A673 (cell line): ENCODE results near the gene MAG. TPM values are rescaled to one million over a fixed set of nuclear protein-coding genes. Genes with fewer than 3 reads are reported as not detected.
"Not testable (repeated sequence)": the region's sequence is repeated elsewhere in the genome, so short reads cannot be mapped to it uniquely, and the experiment has no call there.

Experiments
- BruUV-seq: library from RNA; stranded (reverse); fragments of 400-500 nt; replicated peaks from 2 replicates; lab custom pipeline; 2021; lab: Mats Ljungman, UMichigan
- CTCF ChIA-PET: fragments of 300-600 bp; sonication (Branson Sonifier 250); formaldehyde crosslinking; loops from one replicate; lab custom pipeline; 2022; ENCODE audit warnings: antibody characterized with exemption; lab: Charles Lee
- POLR2A ChIA-PET: fragments of 300-600 bp; sonication (Branson Sonifier 250); formaldehyde crosslinking; loops from one replicate; lab custom pipeline; 2022; ENCODE audit warnings: antibody characterized with exemption; ENCODE audit not compliant: low non-redundant PET; lab: Charles Lee
- DNase-seq: peaks from one replicate; pipeline ENCODE4 v3.0.0-alpha.2; 2015; ENCODE audit warnings: low spot score
- H3K27ac ChIP-seq: fragments of 200-600 bp; sonication (generic); 2 replicates; pipeline ENCODE4 v1.5.1; 2016; ENCODE audit warnings: mixed run types, low read depth, mild to moderate bottlenecking, mixed read lengths, antibody characterized with exemption, low read length; ENCODE audit not compliant: poor library complexity, severe bottlenecking
- H3K27me3 ChIP-seq: fragments of 200-600 bp; sonication (generic); replicated peaks from 2 replicates; pipeline ENCODE4 v1.6.1; 2017; ENCODE audit warnings: mixed run types, low read depth, mild to moderate bottlenecking, mixed read lengths, antibody characterized with exemption, low read length; ENCODE audit not compliant: insufficient read depth, poor library complexity
- H3K36me3 ChIP-seq: fragments of 200-600 bp; sonication (generic); 2 replicates; pipeline ENCODE4 v1.6.1; 2016; ENCODE audit warnings: mixed run types, mild to moderate bottlenecking, mixed read lengths, antibody characterized with exemption, low read length; ENCODE audit not compliant: insufficient read depth, poor library complexity, severe bottlenecking
- H3K4me1 ChIP-seq: fragments of 200-600 bp; sonication (generic); 2 replicates; pipeline ENCODE4 v1.6.1; 2017; ENCODE audit warnings: mixed run types, mild to moderate bottlenecking, mixed read lengths, antibody characterized with exemption, low read length; ENCODE audit not compliant: insufficient read depth, poor library complexity, severe bottlenecking
- H3K4me3 ChIP-seq: fragments of 200-600 bp; sonication (generic); 2 replicates; pipeline ENCODE4 v1.5.1; 2016; ENCODE audit warnings: low read depth, mixed run types, mild to moderate bottlenecking, mixed read lengths, low read length; ENCODE audit not compliant: poor library complexity, severe bottlenecking
- H3K9me3 ChIP-seq: fragments of 200-600 bp; sonication (generic); 2 replicates; pipeline ENCODE4 v1.6.1; 2016; ENCODE audit warnings: mixed run types, low read depth, mild to moderate bottlenecking, mixed read lengths, antibody characterized with exemption, low read length; ENCODE audit not compliant: poor library complexity, severe bottlenecking
- EZH2 ChIP-seq: fragments of 200-600 bp; sonication (generic); IDR thresholded peaks from 2 replicates; pipeline ENCODE4 v1.6.1; 2017; ENCODE audit warnings: borderline replicate concordance, low read depth, mild to moderate bottlenecking, mixed read lengths, antibody characterized with exemption, low read length; ENCODE audit not compliant: poor library complexity, severe bottlenecking
- intact Hi-C: fragments of 100-400 bp; cut with micrococcal nuclease; formaldehyde crosslinking; loops from one replicate; pipeline ENCODE4 v1.10.0; 2022; ENCODE audit not compliant: unreplicated experiment
- total RNA-seq: library from RNA; stranded (reverse); gene quantifications from 2 replicates; pipeline ENCODE4 v1.2.3, GENCODE V29; 2021
- TF ChIP-seq, protein P1 (sequence below): fragments of 300-800, 200-600 bp; sonication (generic); conservative IDR thresholded peaks from 2 replicates; pipeline ENCODE4 v1.5.1; 2017; ENCODE audit warnings: low read depth, mild to moderate bottlenecking, antibody characterized with exemption, low read length, moderate library complexity, mixed read lengths

MAG gene
- total RNA-seq, 1 experiment from 2014 or later, result not detected

DNA sequence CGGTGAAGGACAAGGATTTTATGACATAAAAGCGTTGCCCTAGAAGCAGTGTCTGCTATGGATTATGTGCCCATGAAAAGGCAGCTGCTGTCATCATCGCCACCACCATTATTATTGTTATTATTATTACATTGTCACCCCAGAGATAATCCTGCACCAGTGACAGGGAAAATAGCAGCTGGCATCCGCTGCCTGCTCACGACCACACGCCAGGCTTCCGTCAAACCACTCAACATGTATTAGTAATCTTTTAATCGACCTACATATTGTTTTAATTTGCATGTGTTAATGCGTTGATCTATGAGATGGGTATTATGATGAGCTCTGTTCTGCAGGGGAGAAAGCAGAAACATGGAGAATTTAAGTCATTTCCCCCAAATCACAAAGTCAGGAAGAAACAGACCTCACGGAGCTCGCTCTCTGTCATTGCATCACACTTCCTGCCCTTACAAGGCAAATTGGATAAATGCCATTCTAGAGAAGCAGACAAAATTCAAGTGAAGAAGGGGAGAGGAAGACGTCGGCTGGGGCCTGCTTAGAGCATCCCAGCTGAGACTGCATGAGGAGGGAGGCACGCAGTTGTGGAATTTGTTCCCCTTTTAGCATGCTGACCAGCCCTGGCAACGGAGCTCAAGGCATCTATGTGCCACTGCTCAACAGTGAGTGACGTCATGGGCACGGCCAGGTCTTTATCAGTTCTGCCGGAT is 66.1 kb downstream of the MAG start, which contains the start of gene FFAR3:
FFAR3 (plus strand) TSS at position 594 of the 707 bp plus-strand sequence. CDS start 431 bp downstream, outside the sequence.
- H3K9me3 ChIP-seq, result no peaks in the 10 kb centered on the region
- DNase-seq, result peak; percentile 88
- ChIA-PET CTCF (interaction anchor here (0.8 to 1.3 kb wide), 3 partner anchors 18 to 152 kb away, joined by 3 read pairs; no protein-coding TSS in a partner anchor), POLR2A (no interaction called here)
- TF ChIP-seq, protein P1, sequence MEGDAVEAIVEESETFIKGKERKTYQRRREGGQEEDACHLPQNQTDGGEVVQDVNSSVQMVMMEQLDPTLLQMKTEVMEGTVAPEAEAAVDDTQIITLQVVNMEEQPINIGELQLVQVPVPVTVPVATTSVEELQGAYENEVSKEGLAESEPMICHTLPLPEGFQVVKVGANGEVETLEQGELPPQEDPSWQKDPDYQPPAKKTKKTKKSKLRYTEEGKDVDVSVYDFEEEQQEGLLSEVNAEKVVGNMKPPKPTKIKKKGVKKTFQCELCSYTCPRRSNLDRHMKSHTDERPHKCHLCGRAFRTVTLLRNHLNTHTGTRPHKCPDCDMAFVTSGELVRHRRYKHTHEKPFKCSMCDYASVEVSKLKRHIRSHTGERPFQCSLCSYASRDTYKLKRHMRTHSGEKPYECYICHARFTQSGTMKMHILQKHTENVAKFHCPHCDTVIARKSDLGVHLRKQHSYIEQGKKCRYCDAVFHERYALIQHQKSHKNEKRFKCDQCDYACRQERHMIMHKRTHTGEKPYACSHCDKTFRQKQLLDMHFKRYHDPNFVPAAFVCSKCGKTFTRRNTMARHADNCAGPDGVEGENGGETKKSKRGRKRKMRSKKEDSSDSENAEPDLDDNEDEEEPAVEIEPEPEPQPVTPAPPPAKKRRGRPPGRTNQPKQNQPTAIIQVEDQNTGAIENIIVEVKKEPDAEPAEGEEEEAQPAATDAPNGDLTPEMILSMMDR, result no peak
- no peak for TF ChIP-seq EZH2
- no peaks in the 10 kb centered on the region for H3K36me3 ChIP-seq
- no TSS peak for BruUV-seq
- H3K4me3 ChIP-seq, result no peak within 1 kb of the TSS
- intact Hi-C loops, result loop anchor here (10.0 kb wide), 1 partner anchor 287 kb away; the partner anchor contains the start of genes COX6B1 and ETV2
- H3K27me3 ChIP-seq, result no peaks in the 10 kb centered on the region
- peaks cover 27% of the 10 kb centered on the region for H3K4me1 ChIP-seq
- H3K27ac ChIP-seq, result peak within 1 kb of the TSS; percentile 58

DNA sequence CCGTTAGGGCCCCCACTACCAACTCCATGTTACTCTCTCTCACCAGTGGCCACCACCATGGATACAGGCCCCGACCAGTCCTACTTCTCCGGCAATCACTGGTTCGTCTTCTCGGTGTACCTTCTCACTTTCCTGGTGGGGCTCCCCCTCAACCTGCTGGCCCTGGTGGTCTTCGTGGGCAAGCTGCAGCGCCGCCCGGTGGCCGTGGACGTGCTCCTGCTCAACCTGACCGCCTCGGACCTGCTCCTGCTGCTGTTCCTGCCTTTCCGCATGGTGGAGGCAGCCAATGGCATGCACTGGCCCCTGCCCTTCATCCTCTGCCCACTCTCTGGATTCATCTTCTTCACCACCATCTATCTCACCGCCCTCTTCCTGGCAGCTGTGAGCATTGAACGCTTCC is 66.9 kb downstream of the MAG start:
- H3K36me3 ChIP-seq, POLR2A ChIA-PET, H3K27ac ChIP-seq, CTCF ChIA-PET, BruUV-seq, H3K4me3 ChIP-seq, H3K9me3 ChIP-seq, DNase-seq, H3K27me3 ChIP-seq: not testable (repeated sequence)
- intact Hi-C loops, result loop anchor here (10.0 kb wide), 1 partner anchor 286 kb away; the partner anchor contains the start of genes COX6B1 and ETV2
- peaks cover 21% of the 10 kb centered on the region for H3K4me1 ChIP-seq

DNA sequence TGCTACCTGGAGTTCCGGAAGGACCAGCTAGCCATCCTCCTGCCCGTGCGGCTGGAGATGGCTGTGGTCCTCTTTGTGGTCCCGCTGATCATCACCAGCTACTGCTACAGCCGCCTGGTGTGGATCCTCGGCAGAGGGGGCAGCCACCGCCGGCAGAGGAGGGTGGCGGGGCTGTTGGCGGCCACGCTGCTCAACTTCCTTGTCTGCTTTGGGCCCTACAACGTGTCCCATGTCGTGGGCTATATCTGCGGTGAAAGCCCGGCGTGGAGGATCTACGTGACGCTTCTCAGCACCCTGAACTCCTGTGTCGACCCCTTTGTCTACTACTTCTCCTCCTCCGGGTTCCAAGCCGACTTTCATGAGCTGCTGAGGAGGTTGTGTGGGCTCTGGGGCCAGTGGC is 67.4 kb downstream of the MAG start:
- H3K4me3 ChIP-seq, BruUV-seq, H3K36me3 ChIP-seq, CTCF ChIA-PET, H3K9me3 ChIP-seq, H3K27ac ChIP-seq, DNase-seq, POLR2A ChIA-PET, H3K27me3 ChIP-seq: not testable (repeated sequence)
- peaks cover 20% of the 10 kb centered on the region for H3K4me1 ChIP-seq
- intact Hi-C loops, result loop anchor here (10.0 kb wide), 1 partner anchor 285 kb away; the partner anchor contains the start of genes COX6B1 and ETV2

DNA sequence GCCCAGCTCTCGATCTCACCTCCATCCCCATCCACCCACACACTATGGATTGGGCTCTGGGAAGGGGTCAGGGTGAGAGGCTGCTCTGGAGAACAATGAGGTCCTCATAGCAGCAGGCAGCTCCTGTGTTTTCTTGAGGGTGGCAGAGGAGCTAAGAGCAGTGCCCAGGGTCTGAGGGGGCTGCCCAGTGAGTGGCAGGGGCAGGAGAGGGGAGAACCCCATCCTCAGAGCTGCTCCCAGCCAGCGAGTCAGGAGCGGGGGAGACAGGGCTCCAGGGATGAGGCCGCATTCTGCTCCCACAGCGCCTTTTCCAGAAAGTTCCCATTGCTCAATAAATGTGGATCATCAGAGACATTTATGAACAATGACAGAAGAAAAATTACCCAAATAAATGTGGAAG is 68.1 kb downstream of the MAG start:
- H3K27ac ChIP-seq, CTCF ChIA-PET, H3K27me3 ChIP-seq, POLR2A ChIA-PET, H3K9me3 ChIP-seq, H3K4me3 ChIP-seq, intact Hi-C loops, H3K36me3 ChIP-seq, BruUV-seq, DNase-seq: not testable (repeated sequence)
- peaks cover 20% of the 10 kb centered on the region for H3K4me1 ChIP-seq
